A673 (cell line): Measurements from ENCODE around the gene TMPRSS13.
A peak's percentile ranks its signal among the peaks of the same experiment; 100 is the strongest.

Experiments
- CTCF ChIP-seq: fragments of 300-800, 200-600 bp; sonication (generic); conservative IDR thresholded peaks from 2 replicates; pipeline ENCODE4 v1.5.1; 2017; ENCODE audit warnings: low read depth, mild to moderate bottlenecking, antibody characterized with exemption, low read length, moderate library complexity, mixed read lengths
- EZH2 ChIP-seq: fragments of 200-600 bp; sonication (generic); IDR thresholded peaks from 2 replicates; pipeline ENCODE4 v1.6.1; 2017; ENCODE audit warnings: borderline replicate concordance, low read depth, mild to moderate bottlenecking, mixed read lengths, antibody characterized with exemption, low read length; ENCODE audit not compliant: poor library complexity, severe bottlenecking

GRCh38 chr11:117950301-117950700 is 21.1 kb upstream of the TMPRSS13 start:
- TF ChIP-seq EZH2 = no peak
- peak; percentile 39 for TF ChIP-seq CTCF
